GM23338 (cell line): ENCODE results near the gene H2AZ2. TPM values are rescaled to one million over a fixed set of nuclear protein-coding genes. Genes with fewer than 3 reads are reported as not detected.
"Not testable (repeated sequence)": the region's sequence is repeated elsewhere in the genome, so short reads cannot be mapped to it uniquely, and the experiment has no call there.

ENCODE experiments used
- ATAC-seq: fragments of 200-7000 bp; cut with Tn5 transposase; 3 replicates; pipeline ENCODE4 v1.9.1; 2020
- DNase-seq: peaks from one replicate; pipeline ENCODE4 v3.0.0-alpha.2; 2015; ENCODE audit warnings: low spot score
- H2AFZ ChIP-seq: fragments of 200-600 bp; sonication (generic); 2 replicates; pipeline ENCODE4 v1.8.0; 2016; ENCODE audit warnings: antibody characterized with exemption, mild to moderate bottlenecking, moderate library complexity
- H3F3A ChIP-seq: fragments of 200-600 bp; sonication (generic); replicated peaks from 2 replicates; pipeline ENCODE4 v1.8.0; 2017; ENCODE audit warnings: antibody characterized with exemption, mixed run types, low read depth
- H3K27ac ChIP-seq: fragments of 200-600 bp; sonication (generic); 2 replicates; pipeline ENCODE4 v1.6.1; 2016; ENCODE audit warnings: low read depth
- H3K27me3 ChIP-seq: fragments of 200-600 bp; sonication (generic); 2 replicates; pipeline ENCODE4 v1.8.0; 2016; ENCODE audit warnings: mild to moderate bottlenecking, mixed run types, moderate library complexity; ENCODE audit not compliant: insufficient read depth
- H3K36me3 ChIP-seq: fragments of 200-600 bp; sonication (generic); 2 replicates; pipeline ENCODE4 v1.8.0; 2016; ENCODE audit warnings: mild to moderate bottlenecking; ENCODE audit not compliant: insufficient read depth
- H3K4me1 ChIP-seq: fragments of 200-600 bp; sonication (generic); 2 replicates; pipeline ENCODE4 v1.8.0; 2016; ENCODE audit warnings: mild to moderate bottlenecking, moderate library complexity; ENCODE audit not compliant: insufficient read depth
- H3K4me2 ChIP-seq: fragments of 200-600 bp; sonication (generic); 2 replicates; pipeline ENCODE4 v1.7.1; 2017; ENCODE audit warnings: mixed run types
- H3K4me3 ChIP-seq: fragments of 200-600 bp; sonication (generic); 2 replicates; pipeline ENCODE4 v1.6.1; 2016; ENCODE audit warnings: mixed run types
- H3K79me2 ChIP-seq: fragments of 200-600 bp; sonication (generic); replicated peaks from 2 replicates; pipeline ENCODE4 v1.8.0; 2017; ENCODE audit warnings: mild to moderate bottlenecking; ENCODE audit not compliant: insufficient read depth
- H3K9me2 ChIP-seq: fragments of 200-600 bp; sonication (generic); 2 replicates; pipeline ENCODE4 v1.8.0; 2017; ENCODE audit not compliant: insufficient read depth
- H4K20me1 ChIP-seq: fragments of 200-600 bp; sonication (generic); replicated peaks from 2 replicates; pipeline ENCODE4 v1.8.0; 2017; ENCODE audit warnings: mild to moderate bottlenecking; ENCODE audit not compliant: insufficient read depth
- H3K27ac Mint-ChIP-seq: 2 replicates; pipeline ENCODE4 v1.8.0; 2020; ENCODE audit warnings: inconsistent platforms, mild to moderate bottlenecking, moderate library complexity, mixed read lengths
- H3K27me3 Mint-ChIP-seq: 3 replicates; pipeline ENCODE4 v1.8.0; 2022; ENCODE audit warnings: low read depth, mild to moderate bottlenecking, moderate library complexity, mixed read lengths, inconsistent platforms; ENCODE audit not compliant: insufficient read depth, poor library complexity
- H3K36me3 Mint-ChIP-seq: 3 replicates; pipeline ENCODE4 v1.8.0; 2021; ENCODE audit warnings: low read depth, mild to moderate bottlenecking, inconsistent platforms, moderate library complexity, mixed read lengths
- H3K4me1 Mint-ChIP-seq: 3 replicates; pipeline ENCODE4 v1.8.0; 2020; ENCODE audit warnings: mild to moderate bottlenecking, inconsistent platforms, mixed read lengths
- H3K4me3 Mint-ChIP-seq: 3 replicates; pipeline ENCODE4 v1.8.0; 2021; ENCODE audit warnings: moderate library complexity, mild to moderate bottlenecking, inconsistent platforms, mixed read lengths
- H3K9me3 Mint-ChIP-seq: 3 replicates; pipeline ENCODE4 v1.8.0; 2020; ENCODE audit warnings: moderate library complexity, mild to moderate bottlenecking, inconsistent platforms, mixed read lengths
- CREB1 ChIP-seq: fragments of 250-450 bp; sonication (Bioruptor Pico); IDR thresholded peaks from 2 replicates; pipeline ENCODE4 v1.5.0; 2020; ENCODE audit warnings: low read depth, mild to moderate bottlenecking, moderate library complexity
- EZH2phosphoT487 ChIP-seq: fragments of 200-600 bp; sonication (generic); IDR thresholded peaks from one replicate; pipeline ENCODE4 v1.8.1; 2018; ENCODE audit warnings: antibody characterized with exemption; ENCODE audit not compliant: unreplicated experiment
- JUNB ChIP-seq: IDR thresholded peaks from one replicate; pipeline ENCODE4 v1.6.1; 2016; ENCODE audit warnings: antibody characterized with exemption; ENCODE audit not compliant: unreplicated experiment
- NANOG ChIP-seq: IDR thresholded peaks from 2 replicates; pipeline ENCODE4 v1.6.1; 2016; ENCODE audit warnings: antibody characterized with exemption, borderline replicate concordance
- POLR2AphosphoS5 ChIP-seq: IDR thresholded peaks from 2 replicates; pipeline ENCODE4 v1.6.1; 2016; ENCODE audit warnings: antibody characterized with exemption, low read depth
- REST ChIP-seq: IDR thresholded peaks from one replicate; pipeline ENCODE4 v1.6.1; 2018; ENCODE audit warnings: antibody characterized with exemption; ENCODE audit not compliant: unreplicated experiment
- STAT1 ChIP-seq: IDR thresholded peaks from one replicate; pipeline ENCODE4 v1.6.1; 2016; ENCODE audit warnings: antibody characterized with exemption; ENCODE audit not compliant: unreplicated experiment
- ZNF114 ChIP-seq: fragments of 250-450 bp; sonication (Bioruptor Pico); IDR thresholded peaks from 2 replicates; pipeline ENCODE4 v1.5.0; 2020; ENCODE audit warnings: mild to moderate bottlenecking, moderate library complexity
- ZNF331 ChIP-seq: fragments of 250-450 bp; sonication (Bioruptor Pico); IDR thresholded peaks from 2 replicates; pipeline ENCODE4 v1.5.0; 2020; ENCODE audit warnings: low read depth, mild to moderate bottlenecking, moderate library complexity
- polyA plus RNA-seq: library from polyadenylated mRNA; unstranded; fragments of >200 nt; fragmentation: Nextera tagmentation; extraction: Ambion mirVana; gene quantifications from 2 replicates; pipeline ENCODE4 v1.2.1, GENCODE V29; 2016
- total RNA-seq: library from RNA; depleted of rRNA; stranded (reverse); fragments of >200 nt; shearing (Covaris generic); gene quantifications from 2 replicates; pipeline ENCODE4 v1.2.3, GENCODE V29; 2014
- TF ChIP-seq, protein P1 (sequence below), 2 experiments: fragments of 200-600 bp in 1 of 2; sonication (generic) in 1 of 2; conservative IDR thresholded peaks; 2 replicates each; pipeline versions ENCODE4 v1.5.1 to v1.6.1; 2016 to 2017; ENCODE audit warnings: antibody characterized with exemption in 2 of 2, low read depth in 2 of 2, mild to moderate bottlenecking in 2 of 2, moderate library complexity in 1 of 2
- TF ChIP-seq, protein P2 (sequence below): fragments of 250-450 bp; sonication (Bioruptor Pico); IDR thresholded peaks from 2 replicates; pipeline ENCODE4 v1.5.0; 2020; ENCODE audit warnings: mild to moderate bottlenecking, moderate library complexity

H2AZ2 gene
- total and polyA plus RNA-seq, 2 experiments from 2014 or later = 215 to 390 TPM

DNA sequence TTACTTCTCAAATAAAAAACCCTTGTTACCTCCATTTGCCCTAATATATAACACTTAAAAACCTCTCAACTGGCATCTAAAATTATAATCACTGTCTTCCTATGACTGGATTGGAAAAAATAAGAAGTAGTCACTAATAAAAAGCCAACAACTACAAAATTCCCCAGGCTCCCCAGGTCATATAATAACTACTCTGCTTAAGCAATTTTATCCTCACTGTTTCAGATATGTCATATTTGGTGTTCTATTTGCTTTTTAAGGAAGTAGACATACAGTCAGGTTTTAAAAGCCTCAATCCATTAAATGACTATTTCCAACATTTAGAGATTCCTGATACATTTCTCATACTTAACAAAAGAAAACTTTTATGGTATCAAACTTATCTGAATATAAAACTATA, 2.4 kb downstream of the H2AZ2 start:
- Histone ChIP-seq H3K4me2 (peak overlapping the region; percentile 89; the same call in 1 of the 2 replicates), H4K20me1 (peaks cover 45% of the 10 kb centered on the region), H3K79me2 (peaks cover 77% of the 10 kb centered on the region), H3F3A (peaks cover 11% of the 10 kb centered on the region), H3K27ac (no peak overlapping the region), H2AFZ (no peak overlapping the region), H3K27me3 (no peaks in the 10 kb centered on the region), H3K4me1 (peaks cover 10% of the 10 kb centered on the region; the same call in 1 of the 2 replicates), H3K9me2 (no peaks in the 10 kb centered on the region), H3K4me3 (no peak overlapping the region), H3K36me3 (peaks cover 14% of the 10 kb centered on the region; the same call in 1 of the 2 replicates)
- H3K27ac Mint-ChIP-seq = no peak overlapping the region
- H3K27me3 Mint-ChIP-seq = peaks cover 8% of the 10 kb centered on the region
- no peak for TF ChIP-seq STAT1
- no peak for TF ChIP-seq NANOG
- TF ChIP-seq POLR2AphosphoS5 = no peak
- TF ChIP-seq, protein P1, sequence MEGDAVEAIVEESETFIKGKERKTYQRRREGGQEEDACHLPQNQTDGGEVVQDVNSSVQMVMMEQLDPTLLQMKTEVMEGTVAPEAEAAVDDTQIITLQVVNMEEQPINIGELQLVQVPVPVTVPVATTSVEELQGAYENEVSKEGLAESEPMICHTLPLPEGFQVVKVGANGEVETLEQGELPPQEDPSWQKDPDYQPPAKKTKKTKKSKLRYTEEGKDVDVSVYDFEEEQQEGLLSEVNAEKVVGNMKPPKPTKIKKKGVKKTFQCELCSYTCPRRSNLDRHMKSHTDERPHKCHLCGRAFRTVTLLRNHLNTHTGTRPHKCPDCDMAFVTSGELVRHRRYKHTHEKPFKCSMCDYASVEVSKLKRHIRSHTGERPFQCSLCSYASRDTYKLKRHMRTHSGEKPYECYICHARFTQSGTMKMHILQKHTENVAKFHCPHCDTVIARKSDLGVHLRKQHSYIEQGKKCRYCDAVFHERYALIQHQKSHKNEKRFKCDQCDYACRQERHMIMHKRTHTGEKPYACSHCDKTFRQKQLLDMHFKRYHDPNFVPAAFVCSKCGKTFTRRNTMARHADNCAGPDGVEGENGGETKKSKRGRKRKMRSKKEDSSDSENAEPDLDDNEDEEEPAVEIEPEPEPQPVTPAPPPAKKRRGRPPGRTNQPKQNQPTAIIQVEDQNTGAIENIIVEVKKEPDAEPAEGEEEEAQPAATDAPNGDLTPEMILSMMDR (conservative IDR thresholded peaks at IDR 0.05; ENCODE audit: low read depth in 2 of 2) = no peak
- no peak for TF ChIP-seq EZH2phosphoT487
- TF ChIP-seq, protein P2, sequence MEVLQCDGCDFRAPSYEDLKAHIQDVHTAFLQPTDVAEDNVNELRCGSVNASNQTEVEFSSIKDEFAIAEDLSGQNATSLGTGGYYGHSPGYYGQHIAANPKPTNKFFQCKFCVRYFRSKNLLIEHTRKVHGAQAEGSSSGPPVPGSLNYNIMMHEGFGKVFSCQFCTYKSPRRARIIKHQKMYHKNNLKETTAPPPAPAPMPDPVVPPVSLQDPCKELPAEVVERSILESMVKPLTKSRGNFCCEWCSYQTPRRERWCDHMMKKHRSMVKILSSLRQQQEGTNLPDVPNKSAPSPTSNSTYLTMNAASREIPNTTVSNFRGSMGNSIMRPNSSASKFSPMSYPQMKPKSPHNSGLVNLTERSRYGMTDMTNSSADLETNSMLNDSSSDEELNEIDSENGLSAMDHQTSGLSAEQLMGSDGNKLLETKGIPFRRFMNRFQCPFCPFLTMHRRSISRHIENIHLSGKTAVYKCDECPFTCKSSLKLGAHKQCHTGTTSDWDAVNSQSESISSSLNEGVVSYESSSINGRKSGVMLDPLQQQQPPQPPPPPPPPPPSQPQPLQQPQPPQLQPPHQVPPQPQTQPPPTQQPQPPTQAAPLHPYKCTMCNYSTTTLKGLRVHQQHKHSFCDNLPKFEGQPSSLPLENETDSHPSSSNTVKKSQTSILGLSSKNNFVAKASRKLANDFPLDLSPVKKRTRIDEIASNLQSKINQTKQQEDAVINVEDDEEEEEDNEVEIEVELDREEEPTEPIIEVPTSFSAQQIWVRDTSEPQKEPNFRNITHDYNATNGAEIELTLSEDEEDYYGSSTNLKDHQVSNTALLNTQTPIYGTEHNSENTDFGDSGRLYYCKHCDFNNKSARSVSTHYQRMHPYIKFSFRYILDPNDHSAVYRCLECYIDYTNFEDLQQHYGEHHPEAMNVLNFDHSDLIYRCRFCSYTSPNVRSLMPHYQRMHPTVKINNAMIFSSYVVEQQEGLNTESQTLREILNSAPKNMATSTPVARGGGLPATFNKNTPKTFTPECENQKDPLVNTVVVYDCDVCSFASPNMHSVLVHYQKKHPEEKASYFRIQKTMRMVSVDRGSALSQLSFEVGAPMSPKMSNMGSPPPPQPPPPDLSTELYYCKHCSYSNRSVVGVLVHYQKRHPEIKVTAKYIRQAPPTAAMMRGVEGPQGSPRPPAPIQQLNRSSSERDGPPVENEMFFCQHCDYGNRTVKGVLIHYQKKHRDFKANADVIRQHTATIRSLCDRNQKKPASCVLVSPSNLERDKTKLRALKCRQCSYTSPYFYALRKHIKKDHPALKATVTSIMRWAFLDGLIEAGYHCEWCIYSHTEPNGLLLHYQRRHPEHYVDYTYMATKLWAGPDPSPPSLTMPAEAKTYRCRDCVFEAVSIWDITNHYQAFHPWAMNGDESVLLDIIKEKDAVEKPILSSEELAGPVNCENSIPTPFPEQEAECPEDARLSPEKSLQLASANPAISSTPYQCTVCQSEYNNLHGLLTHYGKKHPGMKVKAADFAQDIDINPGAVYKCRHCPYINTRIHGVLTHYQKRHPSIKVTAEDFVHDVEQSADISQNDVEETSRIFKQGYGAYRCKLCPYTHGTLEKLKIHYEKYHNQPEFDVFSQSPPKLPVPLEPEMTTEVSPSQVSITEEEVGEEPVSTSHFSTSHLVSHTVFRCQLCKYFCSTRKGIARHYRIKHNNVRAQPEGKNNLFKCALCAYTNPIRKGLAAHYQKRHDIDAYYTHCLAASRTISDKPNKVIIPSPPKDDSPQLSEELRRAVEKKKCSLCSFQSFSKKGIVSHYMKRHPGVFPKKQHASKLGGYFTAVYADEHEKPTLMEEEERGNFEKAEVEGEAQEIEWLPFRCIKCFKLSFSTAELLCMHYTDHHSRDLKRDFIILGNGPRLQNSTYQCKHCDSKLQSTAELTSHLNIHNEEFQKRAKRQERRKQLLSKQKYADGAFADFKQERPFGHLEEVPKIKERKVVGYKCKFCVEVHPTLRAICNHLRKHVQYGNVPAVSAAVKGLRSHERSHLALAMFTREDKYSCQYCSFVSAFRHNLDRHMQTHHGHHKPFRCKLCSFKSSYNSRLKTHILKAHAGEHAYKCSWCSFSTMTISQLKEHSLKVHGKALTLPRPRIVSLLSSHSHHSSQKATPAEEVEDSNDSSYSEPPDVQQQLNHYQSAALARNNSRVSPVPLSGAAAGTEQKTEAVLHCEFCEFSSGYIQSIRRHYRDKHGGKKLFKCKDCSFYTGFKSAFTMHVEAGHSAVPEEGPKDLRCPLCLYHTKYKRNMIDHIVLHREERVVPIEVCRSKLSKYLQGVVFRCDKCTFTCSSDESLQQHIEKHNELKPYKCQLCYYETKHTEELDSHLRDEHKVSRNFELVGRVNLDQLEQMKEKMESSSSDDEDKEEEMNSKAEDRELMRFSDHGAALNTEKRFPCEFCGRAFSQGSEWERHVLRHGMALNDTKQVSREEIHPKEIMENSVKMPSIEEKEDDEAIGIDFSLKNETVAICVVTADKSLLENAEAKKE = no peak
- TF ChIP-seq ZNF114 (CRISPR knock-in tag) = no peak
- no peak for TF ChIP-seq CREB1 (CRISPR knock-in tag)
- TF ChIP-seq JUNB = no peak
- TF ChIP-seq ZNF331 (CRISPR knock-in tag) = no peak
- no peak for TF ChIP-seq REST
- peaks cover 13% of the 10 kb centered on the region for H3K4me1 Mint-ChIP-seq
- peak overlapping the region; percentile 17; the same call in 1 of the 3 replicates for H3K4me3 Mint-ChIP-seq
- no peaks in the 10 kb centered on the region; the same call in 1 of the 3 replicates for H3K9me3 Mint-ChIP-seq
- ATAC-seq = no peak
- peaks cover 26% of the 10 kb centered on the region for H3K36me3 Mint-ChIP-seq
- no peak for DNase-seq

DNA sequence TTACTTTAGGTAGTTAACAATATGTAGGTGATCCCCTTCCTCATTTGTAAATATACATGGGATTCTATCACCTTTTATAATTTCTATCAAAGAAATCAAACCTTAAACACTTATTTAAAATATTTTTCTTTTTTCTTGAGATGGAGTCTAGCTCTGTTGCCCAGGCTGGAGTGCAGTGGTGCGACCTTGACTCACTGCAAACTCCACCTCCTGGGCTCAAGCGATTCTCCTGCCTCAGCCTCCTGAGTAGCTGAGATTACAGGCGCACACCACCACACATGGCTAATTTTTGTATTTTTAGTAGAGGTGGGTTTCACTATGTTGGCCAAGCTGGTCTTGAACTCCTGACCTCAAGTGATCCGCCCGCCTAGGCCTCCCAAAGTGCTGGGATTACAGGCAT, 4.4 kb downstream of the H2AZ2 start:
- Histone ChIP-seq H3K36me3 (peaks cover 18% of the 10 kb centered on the region; the same call in 1 of the 2 replicates), H3K79me2 (peaks cover 89% of the 10 kb centered on the region), H4K20me1 (peaks cover 54% of the 10 kb centered on the region)
- H3K4me2 ChIP-seq, H2AFZ ChIP-seq, DNase-seq, H3K4me3 ChIP-seq, H3K9me2 ChIP-seq, H3K9me3 Mint-ChIP-seq, H3K4me1 ChIP-seq, H3K27ac Mint-ChIP-seq, H3K4me3 Mint-ChIP-seq, H3K27me3 ChIP-seq, H3F3A ChIP-seq, ATAC-seq, H3K27ac ChIP-seq: not testable (repeated sequence)
- Mint-ChIP-seq H3K27me3 (peaks cover 10% of the 10 kb centered on the region), H3K36me3 (peaks cover 37% of the 10 kb centered on the region), H3K4me1 (peaks cover 10% of the 10 kb centered on the region; the same call in 2 of the 3 replicates)
